Heart right ventricle (tissue), 16 donors: Measurements from ENCODE around the gene CPNE4. TPM values are rescaled to one million over a fixed set of nuclear protein-coding genes. Genes with fewer than 3 reads are reported as not detected.
A peak's percentile ranks its signal among the peaks of the same experiment; 100 is the strongest.

Source experiments
- ATAC-seq, 8 donors: fragments of 200-7000 bp; cut with Tn5 transposase; one replicate each; pipeline ENCODE4 v1.9.1; 2020; ENCODE audit warnings: mild to moderate bottlenecking in 8 of 8, moderate library complexity in 8 of 8, moderate number of reproducible peaks in 1 of 8
- DNase-seq, 2 donors: peaks; one replicate each; pipeline ENCODE4 v3.0.0-alpha.2; 2020
- H3K27ac ChIP-seq, 10 donors: fragments of 200-600 bp; sonication (generic) in 2 of 10; one replicate each; pipeline versions ENCODE4 v1.5.0 to v1.8.0; 2020 to 2022; ENCODE audit warnings: mild to moderate bottlenecking in 3 of 10
- H3K27me3 ChIP-seq, 7 donors: fragments of 200-600 bp; one replicate each; pipeline ENCODE4 v1.8.0; 2021 to 2022; ENCODE audit warnings: mild to moderate bottlenecking in 2 of 7
- H3K36me3 ChIP-seq, 9 donors: fragments of 200-600 bp; sonication (generic) in 1 of 9; one replicate each; pipeline versions ENCODE4 v1.5.0 to v1.8.0; 2020 to 2022; ENCODE audit warnings: mild to moderate bottlenecking in 2 of 9
- H3K4me1 ChIP-seq, 9 donors: fragments of 200-600 bp; sonication (generic) in 1 of 9; one replicate each; pipeline versions ENCODE4 v1.5.0 to v1.8.0; 2020 to 2022; ENCODE audit warnings: mild to moderate bottlenecking in 4 of 9
- H3K4me3 ChIP-seq, 10 donors: fragments of 200-600 bp; sonication (generic) in 2 of 10; one replicate each; pipeline versions ENCODE4 v1.5.0 to v1.8.0; 2020 to 2022; ENCODE audit warnings: mild to moderate bottlenecking in 7 of 10, moderate library complexity in 2 of 10
- H3K9me3 ChIP-seq, 11 donors: fragments of 200-600 bp in 10 of 11; sonication (generic) in 2 of 11; one replicate each; pipeline versions ENCODE4 v1.5.0 to v1.8.0; 2013 to 2022; ENCODE audit warnings: mild to moderate bottlenecking in 2 of 11, control low read depth in 1 of 11, moderate library complexity in 1 of 11
- WGBS, 2 donors: extraction: QIAGEN DNeasy Blood & Tissue Kit; methylation state at CpG; one replicate each; pipeline ENCODE4 v1.1.7; 2013; ENCODE audit warnings: inconsistent platforms in 1 of 2; 5-methylcytosine and 5-hydroxymethylcytosine counted together
- intact Hi-C, 10 donors: fragments of 100-400 bp; cut with DNase I; formaldehyde crosslinking; loops; one replicate each; pipeline versions ENCODE4 v1.11.1 to v1.14.2; 2022
- polyA plus RNA-seq, 2 donors: library from polyadenylated mRNA; stranded (reverse); fragments of 200-250 nt; gene quantifications; one replicate each; pipeline ENCODE4 v1.2.3, GENCODE V29; 2013
- total RNA-seq, 10 donors: library from RNA; stranded (reverse); fragmentation: NEBNext Ultra II Directional in 3 of 10; extraction: Animal tissue kit (Norgen Biotek cat#: 25700) in 3 of 10; gene quantifications; one replicate each; pipeline versions ENCODE4 v1.2.1 to v1.2.4, GENCODE V29; 2021 to 2023
- TF ChIP-seq, protein P1 (sequence below), 9 donors: fragments of 200-600 bp; sonication (generic) in 2 of 9; IDR thresholded peaks; one replicate each; pipeline versions ENCODE4 v1.5.0 to v1.8.0; 2021 to 2022; ENCODE audit warnings: antibody characterized with exemption in 9 of 9, mild to moderate bottlenecking in 5 of 9, moderate library complexity in 1 of 9
- donor health status: Arrhythmogenic right ventricular cardiomyopathy.
- donor health status: ischemic (EF 13 %, LVEDD 7.1; RV severe dilation, severe dysfunction).
- donor health status: healthy with polysubstance abuse.
- donor health status: DM: no; HTN: yes; CAD: no.
- donor health status: DM: no; HTN: no; CAD: no.
- donor health status: ischemic (EF 25% LVEDD 6.9; RV normal size, moderate dysfunction).
- donor health status: ischemic (EF 25% LVEDD 5.7; RV mildly dilated, moderate dysfunction).
- donor health status: healthy.
- donor health status: DM: yes; HTN: yes; CAD: no.
- donor health status: Ischemic cardiomyopathy.
- donor health status: ischemic (EF 35%, LVEDD 5.7; RV mildly dilated, moderate dysfunction).
- donor health status: nonischemic (EF 11% LVEDD 7.7; RV severe dilation, severe dysfunction).
- donor health status: DM: yes; HTN: yes; CAD: no.
- donor health status: PGD.
- donor health status: ischemic (EF 29% LVEDD 5.4; RV normal size, mild dysfunction).
- donor health status: nonischemic (EF 23%, LVEDD 6.1; RV moderate dilation, normal function).

CPNE4 gene
- total and polyA plus RNA-seq, 12 donors, result 1.5 to 116 (median 24.8) TPM

DNA sequence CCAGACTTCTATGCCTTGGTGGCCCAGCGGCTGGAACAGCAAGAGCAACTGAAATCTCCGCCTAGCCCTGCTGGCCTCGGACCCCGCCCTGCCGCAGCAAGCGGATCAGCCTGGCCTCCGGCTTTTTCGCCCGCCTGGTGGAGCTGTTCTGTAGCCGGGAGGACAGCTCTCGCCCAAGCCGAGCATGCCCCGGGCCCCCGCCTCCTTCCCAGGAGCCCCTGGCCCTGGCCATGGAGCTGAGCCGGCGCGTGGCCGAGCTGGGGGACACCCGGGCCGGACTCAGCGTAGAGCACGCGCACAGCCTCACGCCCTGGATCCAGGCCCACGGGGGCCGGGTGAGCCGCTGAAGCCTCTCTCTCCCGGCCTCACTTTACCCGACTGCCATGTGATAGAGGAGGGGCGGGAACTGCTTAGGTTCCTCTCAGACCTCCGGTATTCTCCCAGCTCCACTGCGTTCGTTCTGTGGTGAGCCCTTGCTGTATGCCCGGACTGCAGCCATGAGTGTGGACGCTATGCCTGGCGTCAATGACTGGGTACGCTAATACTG is 507.9 kb downstream of the CPNE4 start:
- H3K4me3 ChIP-seq, result peak overlapping the region in 9 of 10 donors; percentile 3 to 51 (median 43)
- intact Hi-C loops, result no loop called here
- no peaks in the 10 kb centered on the region for H3K9me3 ChIP-seq
- peak; percentile 15 to 66 for DNase-seq
- no peak overlapping the region for H3K27ac ChIP-seq
- 7 to 10% methylated on average over 37 of the region's 37 CpGs for WGBS, 2 donors
- no peaks in the 10 kb centered on the region for H3K36me3 ChIP-seq
- H3K27me3 ChIP-seq, result peaks cover 0 to 40% (median 17%) of the 10 kb centered on the region in 7 donors
- TF ChIP-seq, protein P1, sequence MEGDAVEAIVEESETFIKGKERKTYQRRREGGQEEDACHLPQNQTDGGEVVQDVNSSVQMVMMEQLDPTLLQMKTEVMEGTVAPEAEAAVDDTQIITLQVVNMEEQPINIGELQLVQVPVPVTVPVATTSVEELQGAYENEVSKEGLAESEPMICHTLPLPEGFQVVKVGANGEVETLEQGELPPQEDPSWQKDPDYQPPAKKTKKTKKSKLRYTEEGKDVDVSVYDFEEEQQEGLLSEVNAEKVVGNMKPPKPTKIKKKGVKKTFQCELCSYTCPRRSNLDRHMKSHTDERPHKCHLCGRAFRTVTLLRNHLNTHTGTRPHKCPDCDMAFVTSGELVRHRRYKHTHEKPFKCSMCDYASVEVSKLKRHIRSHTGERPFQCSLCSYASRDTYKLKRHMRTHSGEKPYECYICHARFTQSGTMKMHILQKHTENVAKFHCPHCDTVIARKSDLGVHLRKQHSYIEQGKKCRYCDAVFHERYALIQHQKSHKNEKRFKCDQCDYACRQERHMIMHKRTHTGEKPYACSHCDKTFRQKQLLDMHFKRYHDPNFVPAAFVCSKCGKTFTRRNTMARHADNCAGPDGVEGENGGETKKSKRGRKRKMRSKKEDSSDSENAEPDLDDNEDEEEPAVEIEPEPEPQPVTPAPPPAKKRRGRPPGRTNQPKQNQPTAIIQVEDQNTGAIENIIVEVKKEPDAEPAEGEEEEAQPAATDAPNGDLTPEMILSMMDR (IDR thresholded peaks at IDR 0.05), result peak in 7 of 9 donors; percentile 32 to 56 (median 46)
- peak; percentile 74 to 96 (median 84) for ATAC-seq
- peaks cover 0 to 7% (median 0%) of the 10 kb centered on the region in 9 donors for H3K4me1 ChIP-seq

DNA sequence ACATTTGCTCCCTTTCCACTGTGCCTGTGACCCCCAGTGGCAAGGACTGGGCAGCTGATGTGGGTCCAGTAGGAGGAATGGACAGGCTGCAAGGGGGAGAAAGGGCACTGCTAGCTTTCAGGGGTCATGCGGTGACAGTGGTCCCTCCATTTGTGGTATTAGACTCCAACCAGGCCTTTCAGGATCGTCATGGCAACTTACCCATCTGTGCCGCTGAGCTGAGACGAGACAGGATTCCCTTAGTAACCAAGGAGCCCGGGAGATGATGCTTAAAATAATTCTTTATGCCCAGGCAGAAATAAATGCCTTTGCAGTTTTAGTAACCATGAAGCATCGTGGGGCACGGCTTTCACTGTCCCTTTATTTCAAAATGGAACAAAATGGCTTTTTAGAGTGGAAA is 516.1 kb downstream of the CPNE4 start:
- WGBS, 2 donors, result 79 to 88% methylated on average over 7 of the region's 7 CpGs
- Histone ChIP-seq H3K4me3 (no peak overlapping the region), H3K27ac (no peak overlapping the region), H3K4me1 (no peaks in the 10 kb centered on the region), H3K27me3 (peaks cover 0 to 2% (median 0%) of the 10 kb centered on the region in 7 donors), H3K36me3 (no peaks in the 10 kb centered on the region), H3K9me3 (peaks cover 0 to 12% (median 0%) of the 10 kb centered on the region in 11 donors)
- DNase-seq, result no peak
- TF ChIP-seq, protein P1 (IDR thresholded peaks at IDR 0.05), result no peak
- intact Hi-C loops, result no loop called here
- ATAC-seq, result no peak

DNA sequence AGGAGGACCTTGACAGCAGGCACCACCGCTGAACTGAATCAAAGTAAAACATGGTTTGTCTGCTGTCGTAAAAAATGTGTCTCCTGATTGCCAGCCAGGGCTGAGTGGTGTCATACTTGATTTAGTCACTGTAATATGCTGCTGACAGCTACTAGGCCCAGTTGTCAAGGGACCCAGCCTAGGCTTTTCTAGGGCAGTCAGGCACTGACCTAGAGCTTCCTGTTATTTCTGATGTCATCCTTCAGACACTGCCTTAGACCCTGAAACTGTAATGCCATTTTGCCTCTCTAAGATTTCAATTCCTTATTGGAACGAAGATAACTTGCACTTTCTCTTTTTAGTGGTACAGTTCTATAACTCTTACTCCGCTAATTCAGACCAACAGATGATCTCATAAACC is 529.4 kb downstream of the CPNE4 start:
- Histone ChIP-seq H3K4me1 (peaks cover 2 to 33% (median 21%) of the 10 kb centered on the region in 9 donors), H3K9me3 (no peaks in the 10 kb centered on the region), H3K36me3 (peaks cover 0 to 11% (median 0%) of the 10 kb centered on the region in 9 donors), H3K27me3 (peaks cover 0 to 13% (median 5%) of the 10 kb centered on the region in 7 donors), H3K4me3 (no peak overlapping the region), H3K27ac (peak overlapping the region in 1 of 10 donors; percentile 88)
- WGBS, 2 donors, result 66 to 68% methylated on average over 4 of the region's 4 CpGs
- no peak for ATAC-seq
- DNase-seq, result no peak
- TF ChIP-seq, protein P1 (IDR thresholded peaks at IDR 0.05), result no peak
- intact Hi-C loops, result loop anchor here in 4 of 10 donors (10.0 kb wide), 3 partner anchors 121 to 481 kb away; partner anchors contain the start of genes NUDT16 (in 2 of the 4), ASTE1 (in 1 of the 4) and NEK11 (in 1 of the 4)

DNA sequence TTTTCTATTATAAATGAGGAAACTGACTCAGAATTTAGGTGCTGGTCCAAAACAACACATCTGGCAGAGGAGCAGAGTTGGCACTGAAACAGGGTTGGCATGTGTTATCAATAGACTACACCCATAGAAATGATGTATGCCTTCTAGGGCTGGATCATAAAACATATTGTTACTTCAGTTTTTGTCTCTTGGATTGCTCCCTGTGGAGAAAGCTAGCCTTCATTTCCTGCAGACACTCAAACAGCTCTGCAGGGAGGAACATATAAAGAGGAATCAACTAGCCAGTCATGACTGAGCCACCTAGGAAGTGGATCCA is 531.5 kb downstream of the CPNE4 start:
- peaks cover 0 to 11% (median 0%) of the 10 kb centered on the region in 7 donors for H3K27me3 ChIP-seq
- H3K4me3 ChIP-seq, result peak overlapping the region; percentile 71 to 90 (median 82)
- TF ChIP-seq, protein P1 (IDR thresholded peaks at IDR 0.05), result no peak
- no peaks in the 10 kb centered on the region for H3K9me3 ChIP-seq
- intact Hi-C loops, result loop anchor here in 7 of 10 donors (5.0 to 10.0 kb wide), 4 partner anchors 118 to 478 kb away; partner anchors contain the start of genes NUDT16 (in 6 of the 7), ASTE1 (in 1 of the 7) and NEK11 (in 1 of the 7)
- H3K36me3 ChIP-seq, result peaks cover 0 to 33% (median 4%) of the 10 kb centered on the region in 9 donors
- peak in 3 of 8 donors; percentile 10 to 18 (median 14) for ATAC-seq
- peaks cover 2 to 33% (median 21%) of the 10 kb centered on the region in 9 donors for H3K4me1 ChIP-seq
- peak overlapping the region in 9 of 10 donors; percentile 57 to 88 (median 78) for H3K27ac ChIP-seq
- no peak for DNase-seq
